ENCODE measurements around the gene GRK6. TPM values are rescaled to one million over a fixed set of nuclear protein-coding genes. Genes with fewer than 3 reads are reported as not detected.

The GRK6 gene
- total and polyA plus RNA-seq, 2 of the 4 experiments (the other 2 are of a cell fraction) = 25.3 to 30.1 TPM

DNA sequence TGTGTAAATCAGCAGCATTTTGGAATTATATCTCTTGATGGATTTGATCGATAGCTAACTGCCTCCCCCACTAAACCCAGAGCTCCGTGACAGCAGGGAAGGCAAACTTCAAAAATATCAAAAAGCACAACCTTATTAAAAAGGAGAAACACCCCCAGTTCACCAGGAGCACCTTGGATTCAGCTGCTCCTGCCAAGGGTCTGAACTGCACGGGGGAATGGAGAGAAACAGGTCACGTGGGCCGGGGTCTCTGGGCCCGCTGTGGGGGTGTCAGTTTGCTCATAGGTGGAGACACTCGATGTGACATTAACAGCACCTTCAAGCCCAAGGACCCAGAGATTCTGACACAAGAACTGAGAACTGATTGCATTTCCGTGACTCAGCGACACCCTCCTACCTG is 43.3 kb upstream of the GRK6 start:
- Histone ChIP-seq H3K4me1 (ENCODE audit: control insufficient read depth, insufficient read depth, low read length) (peaks cover 9% of the 10 kb centered on the region; the same call in 1 of the 2 replicates), H3K23ac (ENCODE audit: low read depth, low read length) (no peak overlapping the region), H3K4me2 (ENCODE audit: low read depth, low read length) (no peak overlapping the region), H3K36me3 (ENCODE audit: control insufficient read depth, insufficient read depth, low read length) (no peaks in the 10 kb centered on the region), H2BK20ac (ENCODE audit: low read depth, low read length) (no peak overlapping the region), H2BK120ac (ENCODE audit: low read depth, low read length) (no peak overlapping the region), H3K14ac (replicated peaks; ENCODE audit: low read depth, low read length) (no peak overlapping the region), H3K9me1 (ENCODE audit: insufficient read depth, low read length) (peaks cover 6% of the 10 kb centered on the region; the same call in 1 of the 2 replicates), H2BK5ac (ENCODE audit: low read depth, low read length, poor library complexity, severe bottlenecking) (no peak overlapping the region), H2AK9ac (replicated peaks; ENCODE audit: low read depth, low read length, poor library complexity) (no peak overlapping the region), H3K18ac (ENCODE audit: low read depth, low read length) (no peak overlapping the region), H3K9ac (ENCODE audit: low read depth, low read length) (no peak overlapping the region), H3K56ac (ENCODE audit: extremely low read depth, insufficient read depth, low read length) (no peak overlapping the region), H3K4me3 (ENCODE audit: insufficient read depth, low read depth, low read length) (no peak overlapping the region), H3K27ac (ENCODE audit: insufficient read depth, low read length) (no peak overlapping the region), H3K9me3 (ENCODE audit: control insufficient read depth, insufficient read depth, low read length) (no peaks in the 10 kb centered on the region), H4K91ac (ENCODE audit: insufficient read depth, low read depth, low read length) (no peak overlapping the region), H2AK5ac (ENCODE audit: low read depth, low read length) (no peak overlapping the region), H4K20me1 (ENCODE audit: insufficient read depth, low read length) (no peaks in the 10 kb centered on the region), H2BK15ac (ENCODE audit: low read depth, low read length) (no peak overlapping the region), H4K5ac (ENCODE audit: low read depth, low read length) (no peak overlapping the region), H4K8ac (ENCODE audit: low read depth in 2 of 2, low read length in 2 of 2) (no peak overlapping the region), H3K4ac (ENCODE audit: low read depth, low read length) (no peak overlapping the region), H2AFZ (replicated peaks; ENCODE audit: low read length, poor library complexity) (no peak overlapping the region), H3K79me1 (ENCODE audit: low read depth in 1 of 2, low read length in 2 of 2) (no peaks in the 10 kb centered on the region), H3K27me3 (ENCODE audit: control insufficient read depth, insufficient read depth, low read length) (peaks cover 37% of the 10 kb centered on the region)
- ChIA-PET CTCF (interaction anchor here (1.0 kb wide), 1 partner anchor 13 kb away, joined by 3 read pairs; no protein-coding TSS in a partner anchor), POLR2A (ENCODE audit: unreplicated experiment) (no interaction called here)
- dilution Hi-C loops (cut with HindIII; ENCODE audit: low sequenced_read_pairs, unreplicated experiment) (no loop called here), in situ Hi-C loops (cut with MboI; ENCODE audit: low sequenced_read_pairs) (no loop called here), intact Hi-C loops (cut with micrococcal nuclease) (no loop called here)
- ATAC-seq (ENCODE audit: low read depth) (no peak), DNase-seq (no peak)
- BruUV-seq (replicated peaks) = no TSS peak
- WGBS, 2 experiments (ENCODE audit: extremely low coverage in 2 of 2, insufficient read length in 1 of 2) = 60% methylated on average over 1 of the region's 9 CpGs; no CpG with 5 or more reads in 1 of the 2 experiments
- TF ChIP-seq RCOR1 (IDR thresholded peaks at IDR 0.05; ENCODE audit: insufficient replicate concordance, low read length) (no peak), BHLHE40 (IDR thresholded peaks at IDR 0.05; ENCODE audit: low read depth, low read length) (no peak), NFE2L2 (IDR thresholded peaks at IDR 0.05; ENCODE audit: low read depth, low read length) (no peak)
